Pancreas (tissue), 10 donors: ENCODE measurements around the gene ZNF407. TPM values are rescaled to one million over a fixed set of nuclear protein-coding genes. Genes with fewer than 3 reads are reported as not detected.

Experiments used
- ATAC-seq, 4 donors: fragments of 200-7000 bp; cut with Tn5 transposase; one replicate each; pipeline versions ENCODE4 v1.8.0 to v1.9.1; 2020; ENCODE audit warnings: mild to moderate bottlenecking in 4 of 4, moderate library complexity in 4 of 4
- DNase-seq, 6 donors: peaks; one replicate each; pipeline ENCODE4 v3.0.0-alpha.2; 2020
- FAIRE-seq: peaks from 2 replicates; lab custom pipeline; 2012; peaks lifted over from hg19 to GRCh38; lab: Jason Lieb, UNC
- H3K27ac ChIP-seq, 4 donors: fragments of 200-600 bp; sonication (generic); 1 replicate in 3 of 4; 2 replicates in 1 of 4; pipeline versions ENCODE4 v1.5.0 to v1.8.0; 2020
- H3K27me3 ChIP-seq, 4 donors: fragments of 200-600 bp; one replicate each; pipeline ENCODE4 v1.8.0; 2021
- H3K36me3 ChIP-seq, 3 donors: fragments of 200-600 bp; sonication (generic) in 1 of 3; one replicate each; pipeline versions ENCODE4 v1.5.0 to v1.8.0; 2020 to 2021
- H3K4me1 ChIP-seq, 3 donors: fragments of 200-600 bp; one replicate each; pipeline ENCODE4 v1.8.0; 2021
- H3K4me3 ChIP-seq, 4 donors: fragments of 200-600 bp; sonication (generic) in 2 of 4; one replicate each; pipeline versions ENCODE4 v1.5.0 to v1.8.0; 2020 to 2021
- H3K9me3 ChIP-seq, 4 donors: fragments of 200-600 bp; one replicate each; pipeline ENCODE4 v1.8.0; 2021
- WGBS, 2 donors: extraction: QIAGEN DNeasy Blood & Tissue Kit; methylation state at CpG; one replicate each; pipeline ENCODE4 v1.1.7; 2013; 5-methylcytosine and 5-hydroxymethylcytosine counted together
- intact Hi-C, 3 donors: fragments of 100-400 bp; cut with DNase I; formaldehyde crosslinking; loops; one replicate each; pipeline versions ENCODE4 v1.11.1 to v1.14.2; 2022
- polyA plus RNA-seq, 2 donors: library from polyadenylated mRNA; stranded (reverse); fragments of 200-250 nt; gene quantifications; one replicate each; pipeline ENCODE4 v1.2.3, GENCODE V29; 2013
- total RNA-seq, 6 donors: library from RNA; stranded (reverse); fragmentation: NEBNext Ultra II Directional in 4 of 6; extraction: Animal tissue kit (Norgen Biotek cat#: 25700) in 4 of 6; gene quantifications; one replicate each; pipeline versions ENCODE4 v1.2.1 to v1.2.4, GENCODE V29; 2021 to 2023
- TF ChIP-seq, protein P1 (sequence below), 4 donors: fragments of 200-600 bp; sonication (generic) in 3 of 4; IDR thresholded peaks; one replicate each; pipeline versions ENCODE4 v1.5.0 to v1.8.0; 2021; ENCODE audit warnings: antibody characterized with exemption in 4 of 4
- donor health status: healthy with polysubstance abuse.
- donor health status: DM: no; HTN: no; CAD: no; lungs with moderate emphysema.
- donor health status: DM: no; HTN: no; CAD: no.
- donor health status: control.
- donor health status: control.
- donor health status: Bipolar disorder and iron deficiency.
- donor health status: DM: yes; HTN: yes; CAD: no.
- donor health status: DM: no; HTN: no; CAD: no.
- donor health status: DM: no; HTN: no; CAD: no.
- donor health status: DM: yes; HTN: yes; CAD: no.

ZNF407 gene
- total and polyA plus RNA-seq, 8 donors = 2.7 to 10.0 (median 4.9) TPM

- no peak overlapping the region for H3K27ac ChIP-seq
- TF ChIP-seq, protein P1, sequence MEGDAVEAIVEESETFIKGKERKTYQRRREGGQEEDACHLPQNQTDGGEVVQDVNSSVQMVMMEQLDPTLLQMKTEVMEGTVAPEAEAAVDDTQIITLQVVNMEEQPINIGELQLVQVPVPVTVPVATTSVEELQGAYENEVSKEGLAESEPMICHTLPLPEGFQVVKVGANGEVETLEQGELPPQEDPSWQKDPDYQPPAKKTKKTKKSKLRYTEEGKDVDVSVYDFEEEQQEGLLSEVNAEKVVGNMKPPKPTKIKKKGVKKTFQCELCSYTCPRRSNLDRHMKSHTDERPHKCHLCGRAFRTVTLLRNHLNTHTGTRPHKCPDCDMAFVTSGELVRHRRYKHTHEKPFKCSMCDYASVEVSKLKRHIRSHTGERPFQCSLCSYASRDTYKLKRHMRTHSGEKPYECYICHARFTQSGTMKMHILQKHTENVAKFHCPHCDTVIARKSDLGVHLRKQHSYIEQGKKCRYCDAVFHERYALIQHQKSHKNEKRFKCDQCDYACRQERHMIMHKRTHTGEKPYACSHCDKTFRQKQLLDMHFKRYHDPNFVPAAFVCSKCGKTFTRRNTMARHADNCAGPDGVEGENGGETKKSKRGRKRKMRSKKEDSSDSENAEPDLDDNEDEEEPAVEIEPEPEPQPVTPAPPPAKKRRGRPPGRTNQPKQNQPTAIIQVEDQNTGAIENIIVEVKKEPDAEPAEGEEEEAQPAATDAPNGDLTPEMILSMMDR (IDR thresholded peaks at IDR 0.05) = no peak
- 96 to 100% methylated on average over 2 of the region's 2 CpGs for WGBS, 2 donors
- H3K27me3 ChIP-seq = no peaks in the 10 kb centered on the region
- FAIRE-seq (no peak), DNase-seq (no peak), ATAC-seq (no peak)
- H3K4me3 ChIP-seq = no peak overlapping the region
- no peaks in the 10 kb centered on the region for H3K9me3 ChIP-seq
- no peaks in the 10 kb centered on the region for H3K4me1 ChIP-seq
- H3K36me3 ChIP-seq = no peaks in the 10 kb centered on the region
- intact Hi-C loops = no loop called here
Observed at GRCh38 chr18:74977041-74977440, 379.4 kb downstream of the ZNF407 start.

- Histone ChIP-seq H3K4me3 (no peak overlapping the region), H3K36me3 (no peaks in the 10 kb centered on the region), H3K9me3 (no peaks in the 10 kb centered on the region), H3K27me3 (no peaks in the 10 kb centered on the region), H3K27ac (no peak overlapping the region), H3K4me1 (no peaks in the 10 kb centered on the region)
- ATAC-seq (no peak), FAIRE-seq (no peak), DNase-seq (no peak)
- intact Hi-C loops = no loop called here
- TF ChIP-seq, protein P1 (IDR thresholded peaks at IDR 0.05) = no peak
- WGBS, 2 donors = 97 to 99% methylated on average over 6 of the region's 6 CpGs
Observed at GRCh38 chr18:74980669-74981068, 383.0 kb downstream of the ZNF407 start.

DNA sequence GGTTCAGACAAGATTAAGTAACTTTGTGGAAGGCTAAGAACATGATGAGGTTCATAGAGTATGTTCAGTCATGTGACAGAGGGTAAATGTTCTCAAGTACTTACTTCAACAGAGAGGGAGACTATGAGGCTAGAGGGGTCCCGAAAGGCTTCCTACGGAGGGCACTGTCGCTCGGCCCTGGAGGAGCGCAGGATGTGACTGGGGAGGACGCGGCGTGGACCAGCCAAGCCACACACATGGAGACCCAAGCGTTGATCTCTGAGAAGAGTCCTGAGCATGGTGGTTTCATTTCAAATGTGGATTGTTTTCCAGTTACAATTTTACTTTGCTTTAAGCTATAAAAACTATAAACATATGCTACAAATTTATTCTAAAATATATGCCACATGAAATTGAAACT is 383.8 kb downstream of the ZNF407 start:
- Histone ChIP-seq H3K36me3 (no peaks in the 10 kb centered on the region), H3K4me3 (no peak overlapping the region), H3K4me1 (no peaks in the 10 kb centered on the region), H3K27me3 (no peaks in the 10 kb centered on the region), H3K9me3 (no peaks in the 10 kb centered on the region), H3K27ac (no peak overlapping the region)
- no peak for FAIRE-seq
- 97 to 98% methylated on average over 9 of the region's 9 CpGs for WGBS, 2 donors
- DNase-seq = no peak
- intact Hi-C loops = no loop called here
- ATAC-seq = no peak
- TF ChIP-seq, protein P1 (IDR thresholded peaks at IDR 0.05) = no peak

DNA sequence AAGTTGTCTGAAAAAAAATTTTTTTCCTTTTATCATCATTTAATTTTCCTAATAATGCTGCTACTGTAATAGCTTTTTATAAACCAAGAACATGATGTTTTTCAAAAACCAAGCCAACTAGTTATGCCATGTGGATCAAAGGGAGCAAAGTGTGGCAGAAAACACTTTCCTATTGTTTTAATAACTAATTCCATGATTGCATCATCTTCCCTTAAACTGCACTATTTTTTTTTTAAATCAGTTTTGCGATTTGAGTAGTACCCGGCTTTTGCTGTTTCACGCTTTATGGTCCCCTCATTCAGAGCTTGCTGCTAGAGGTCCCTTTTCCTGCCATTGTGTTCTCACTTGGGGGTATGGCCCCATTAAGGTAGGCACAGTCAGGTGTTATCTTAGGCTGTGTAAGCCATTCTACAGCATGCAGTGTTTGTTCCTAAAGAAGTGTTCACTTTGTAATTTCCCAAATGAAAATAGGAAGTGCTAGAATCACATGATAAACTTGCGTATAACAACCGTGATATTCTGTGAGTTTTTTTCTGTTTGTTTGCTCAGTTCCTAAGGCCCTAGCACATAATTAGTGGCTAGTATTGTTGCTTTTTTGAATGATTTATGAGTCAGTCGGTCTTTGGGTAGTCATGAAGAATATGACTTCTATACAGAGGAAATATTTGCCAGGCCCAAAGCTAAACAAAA is 385.4 kb downstream of the ZNF407 start:
- no peaks in the 10 kb centered on the region for H3K27me3 ChIP-seq
- 65 to 67% methylated on average over 6 of the region's 6 CpGs for WGBS, 2 donors
- no peaks in the 10 kb centered on the region for H3K9me3 ChIP-seq
- TF ChIP-seq, protein P1 (IDR thresholded peaks at IDR 0.05) = no peak
- H3K4me1 ChIP-seq = no peaks in the 10 kb centered on the region
- DNase-seq = no peak
- FAIRE-seq = no peak
- peak overlapping the region in 2 of 4 donors; percentile 19 to 51 for H3K27ac ChIP-seq
- H3K4me3 ChIP-seq = no peak overlapping the region
- no peaks in the 10 kb centered on the region for H3K36me3 ChIP-seq
- intact Hi-C loops = no loop called here
- peak in 3 of 4 donors; percentile 25 to 75 (median 55) for ATAC-seq

GRCh38 chr18:74989134-74989533 is 391.5 kb downstream of the ZNF407 start:
- H3K4me1 ChIP-seq = no peaks in the 10 kb centered on the region
- no peak for ATAC-seq
- intact Hi-C loops = no loop called here

More at GRCh38 chr18:74989134-74989533, 391.5 kb downstream of the ZNF407 start:
- whole genome bisulfite sequencing, 2 donors = 94 to 99% methylated on average over 4 of the region's 4 CpGs
- H3K27ac ChIP-seq = no peak overlapping the region
- H3K27me3 ChIP-seq = no peaks in the 10 kb centered on the region
- no peak for FAIRE-seq
- H3K36me3 ChIP-seq = no peaks in the 10 kb centered on the region
- H3K4me3 ChIP-seq = no peak overlapping the region
- TF ChIP-seq, protein P1 (IDR thresholded peaks at IDR 0.05) = no peak
- no peaks in the 10 kb centered on the region for H3K9me3 ChIP-seq
- DNase-seq = no peak
